ENCODE data around the gene GLA. TPM values are rescaled to one million over a fixed set of nuclear protein-coding genes. Genes with fewer than 3 reads are reported as not detected.

The GLA gene
- total RNA-seq, 1 experiment from 2014 or later, result 46.0 TPM

DNA sequence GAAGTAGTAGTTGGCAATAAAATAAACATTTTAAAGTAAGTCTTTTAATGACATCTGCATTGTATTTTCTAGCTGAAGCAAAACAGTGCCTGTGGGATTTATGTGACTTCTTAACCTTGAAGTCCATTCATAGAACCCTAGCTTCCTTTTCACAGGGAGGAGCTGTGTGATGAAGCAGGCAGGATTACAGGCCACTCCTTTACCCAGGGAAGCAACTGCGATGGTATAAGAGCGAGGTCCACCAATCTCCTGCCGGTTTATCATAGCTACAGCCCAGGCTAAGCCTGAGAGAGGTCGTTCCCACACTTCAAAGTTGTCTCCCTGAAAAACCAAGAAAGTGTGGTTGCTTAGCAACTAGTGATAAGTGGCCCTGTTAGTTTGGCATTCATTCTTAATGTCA is 9.9 kb downstream of the GLA start:
- intact Hi-C loops (cut with micrococcal nuclease; ENCODE audit: unreplicated experiment), result no loop called here
- Histone ChIP-seq H3K4me1 (no peaks in the 10 kb centered on the region), H3K9me3 (no peaks in the 10 kb centered on the region), H3K27me3 (replicated peaks; ENCODE audit: control insufficient read depth, insufficient read depth, low read length) (no peaks in the 10 kb centered on the region), H3K4me3 (ENCODE audit: low read depth, low read length) (no peak overlapping the region), H3K36me3 (ENCODE audit: control insufficient read depth, insufficient read depth, low read length) (no peaks in the 10 kb centered on the region)
- TF ChIP-seq, protein P1, sequence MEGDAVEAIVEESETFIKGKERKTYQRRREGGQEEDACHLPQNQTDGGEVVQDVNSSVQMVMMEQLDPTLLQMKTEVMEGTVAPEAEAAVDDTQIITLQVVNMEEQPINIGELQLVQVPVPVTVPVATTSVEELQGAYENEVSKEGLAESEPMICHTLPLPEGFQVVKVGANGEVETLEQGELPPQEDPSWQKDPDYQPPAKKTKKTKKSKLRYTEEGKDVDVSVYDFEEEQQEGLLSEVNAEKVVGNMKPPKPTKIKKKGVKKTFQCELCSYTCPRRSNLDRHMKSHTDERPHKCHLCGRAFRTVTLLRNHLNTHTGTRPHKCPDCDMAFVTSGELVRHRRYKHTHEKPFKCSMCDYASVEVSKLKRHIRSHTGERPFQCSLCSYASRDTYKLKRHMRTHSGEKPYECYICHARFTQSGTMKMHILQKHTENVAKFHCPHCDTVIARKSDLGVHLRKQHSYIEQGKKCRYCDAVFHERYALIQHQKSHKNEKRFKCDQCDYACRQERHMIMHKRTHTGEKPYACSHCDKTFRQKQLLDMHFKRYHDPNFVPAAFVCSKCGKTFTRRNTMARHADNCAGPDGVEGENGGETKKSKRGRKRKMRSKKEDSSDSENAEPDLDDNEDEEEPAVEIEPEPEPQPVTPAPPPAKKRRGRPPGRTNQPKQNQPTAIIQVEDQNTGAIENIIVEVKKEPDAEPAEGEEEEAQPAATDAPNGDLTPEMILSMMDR (IDR thresholded peaks at IDR 0.05; ENCODE audit: insufficient read depth in 1 of 2, low read depth in 1 of 2, low read length in 1 of 2, severe bottlenecking in 1 of 2, unreplicated experiment in 1 of 2), result no peak
- DNase-seq, result no peak
- no TSS peak for BruUV-seq (replicated peaks)
- POLR2A ChIA-PET, result no interaction called here
- Mint-ChIP-seq H3K9me3 (ENCODE audit: unreplicated experiment) (no peaks in the 10 kb centered on the region), H3K27me3 (ENCODE audit: insufficient read depth, unreplicated experiment) (no peaks in the 10 kb centered on the region), H3K4me3 (ENCODE audit: unreplicated experiment) (no peak overlapping the region), H3K27ac (ENCODE audit: unreplicated experiment) (no peak overlapping the region), H3K36me3 (ENCODE audit: insufficient read depth, unreplicated experiment) (peaks cover 44% of the 10 kb centered on the region), H3K4me1 (ENCODE audit: low read depth, unreplicated experiment) (peaks cover 4% of the 10 kb centered on the region)
- CTCF ChIA-PET, result no interaction called here

DNA sequence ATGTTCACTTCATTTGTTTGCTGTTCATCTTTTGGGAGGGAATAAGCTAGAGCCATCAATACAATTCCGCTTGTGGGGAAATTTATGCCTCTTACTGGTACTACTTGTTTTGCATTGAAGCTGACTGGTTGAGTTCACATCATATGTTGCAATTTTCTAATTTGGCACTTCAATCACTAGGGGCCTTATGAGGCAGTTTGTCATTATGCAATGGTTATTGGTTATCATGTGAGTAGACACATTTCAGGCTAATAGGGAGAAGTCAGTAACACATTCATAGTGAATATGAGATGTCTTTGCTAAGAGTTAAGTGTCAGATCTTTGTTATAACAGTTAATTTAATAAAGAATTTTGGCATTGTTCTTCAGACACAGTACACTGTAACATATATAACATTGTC is 11.9 kb downstream of the GLA start:
- H3K4me3 ChIP-seq (ENCODE audit: low read depth, low read length), result no peak overlapping the region
- POLR2A ChIA-PET, result no interaction called here
- no peaks in the 10 kb centered on the region for H3K9me3 Mint-ChIP-seq (ENCODE audit: unreplicated experiment)
- no peak overlapping the region for H3K27ac Mint-ChIP-seq (ENCODE audit: unreplicated experiment)
- H3K36me3 Mint-ChIP-seq (ENCODE audit: insufficient read depth, unreplicated experiment), result peaks cover 61% of the 10 kb centered on the region
- intact Hi-C loops (cut with micrococcal nuclease; ENCODE audit: unreplicated experiment), result no loop called here
- TF ChIP-seq, protein P1 (IDR thresholded peaks at IDR 0.05; ENCODE audit: insufficient read depth in 1 of 2, low read depth in 1 of 2, low read length in 1 of 2, severe bottlenecking in 1 of 2, unreplicated experiment in 1 of 2), result no peak
- H3K4me3 Mint-ChIP-seq (ENCODE audit: unreplicated experiment), result no peak overlapping the region
- no peaks in the 10 kb centered on the region for H3K36me3 ChIP-seq (ENCODE audit: control insufficient read depth, insufficient read depth, low read length)
- no TSS peak for BruUV-seq (replicated peaks)
- peaks cover 4% of the 10 kb centered on the region for H3K4me1 Mint-ChIP-seq (ENCODE audit: low read depth, unreplicated experiment)
- DNase-seq, result no peak
- H3K27me3 Mint-ChIP-seq (ENCODE audit: insufficient read depth, unreplicated experiment), result no peaks in the 10 kb centered on the region
- no peaks in the 10 kb centered on the region for H3K4me1 ChIP-seq
- H3K9me3 ChIP-seq, result no peaks in the 10 kb centered on the region
- CTCF ChIA-PET, result no interaction called here
- no peaks in the 10 kb centered on the region for H3K27me3 ChIP-seq (replicated peaks; ENCODE audit: control insufficient read depth, insufficient read depth, low read length)

DNA sequence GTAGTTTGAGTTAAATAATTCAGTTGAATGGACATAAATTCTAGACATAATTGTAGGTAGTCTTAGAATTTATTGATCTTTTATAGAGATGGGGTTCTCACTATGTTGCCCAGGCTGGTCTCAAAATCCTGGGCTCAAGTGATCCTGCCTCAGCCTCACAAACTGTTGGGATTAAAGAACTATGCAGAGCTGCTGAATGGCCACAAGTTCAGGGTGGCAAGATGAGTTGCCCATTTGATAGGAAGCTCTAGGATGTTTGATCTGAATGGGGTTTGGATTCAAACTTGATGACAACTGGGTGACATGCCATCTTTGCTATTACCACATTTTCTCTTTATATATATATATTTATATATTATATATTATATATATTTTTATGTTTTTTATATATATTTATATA is 13.4 kb downstream of the GLA start:
- H3K9me3 ChIP-seq, result no peaks in the 10 kb centered on the region
- Mint-ChIP-seq H3K27ac (ENCODE audit: unreplicated experiment) (no peak overlapping the region), H3K36me3 (ENCODE audit: insufficient read depth, unreplicated experiment) (peaks cover 58% of the 10 kb centered on the region), H3K4me1 (ENCODE audit: low read depth, unreplicated experiment) (peaks cover 4% of the 10 kb centered on the region), H3K4me3 (ENCODE audit: unreplicated experiment) (no peak overlapping the region), H3K9me3 (ENCODE audit: unreplicated experiment) (no peaks in the 10 kb centered on the region), H3K27me3 (ENCODE audit: insufficient read depth, unreplicated experiment) (no peaks in the 10 kb centered on the region)
- no peaks in the 10 kb centered on the region for H3K4me1 ChIP-seq
- intact Hi-C loops (cut with micrococcal nuclease; ENCODE audit: unreplicated experiment), result no loop called here
- no peaks in the 10 kb centered on the region for H3K27me3 ChIP-seq (replicated peaks; ENCODE audit: control insufficient read depth, insufficient read depth, low read length)
- no peak overlapping the region for H3K4me3 ChIP-seq (ENCODE audit: low read depth, low read length)
- ChIA-PET CTCF (no interaction called here), POLR2A (no interaction called here)
- TF ChIP-seq, protein P1 (IDR thresholded peaks at IDR 0.05; ENCODE audit: insufficient read depth in 1 of 2, low read depth in 1 of 2, low read length in 1 of 2, severe bottlenecking in 1 of 2, unreplicated experiment in 1 of 2), result no peak
- no peaks in the 10 kb centered on the region for H3K36me3 ChIP-seq (ENCODE audit: control insufficient read depth, insufficient read depth, low read length)
- no TSS peak for BruUV-seq (replicated peaks)
- no peak for DNase-seq
